Measurements from ENCODE around the gene C12orf43. TPM values are rescaled to one million over a fixed set of nuclear protein-coding genes. Genes with fewer than 3 reads are reported as not detected.

Gene C12orf43
- total RNA-seq, 4 donors from 2014 or later, result 7.0 to 32.2 (median 18.0) TPM

DNA sequence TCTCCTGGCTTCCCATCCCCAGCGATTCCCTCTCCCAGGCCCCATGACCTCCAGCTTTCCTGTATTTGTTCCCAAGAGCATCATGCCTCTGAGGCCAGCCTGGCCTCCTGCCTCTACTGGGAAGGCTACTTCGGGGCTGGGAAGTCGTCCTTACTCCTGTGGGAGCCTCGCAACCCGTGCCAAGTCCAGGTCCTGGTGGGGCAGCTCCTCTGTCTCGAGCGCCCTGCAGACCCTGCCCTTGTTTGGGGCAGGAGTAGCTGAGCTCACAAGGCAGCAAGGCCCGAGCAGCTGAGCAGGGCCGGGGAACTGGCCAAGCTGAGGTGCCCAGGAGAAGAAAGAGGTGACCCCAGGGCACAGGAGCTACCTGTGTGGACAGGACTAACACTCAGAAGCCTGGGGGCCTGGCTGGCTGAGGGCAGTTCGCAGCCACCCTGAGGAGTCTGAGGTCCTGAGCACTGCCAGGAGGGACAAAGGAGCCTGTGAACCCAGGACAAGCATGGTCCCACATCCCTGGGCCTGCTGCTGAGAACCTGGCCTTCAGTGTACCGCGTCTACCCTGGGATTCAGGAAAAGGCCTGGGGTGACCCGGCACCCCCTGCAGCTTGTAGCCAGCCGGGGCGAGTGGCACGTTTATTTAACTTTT lies 14.3 kb downstream of the C12orf43 start:
- no peak overlapping the region for H3K27ac ChIP-seq
- no peak for DNase-seq
- H3K36me3 ChIP-seq, result peaks cover 0 to 5% (median 0%) of the 10 kb centered on the region in 4 donors
- 89% methylated on average over 16 of the region's 16 CpGs; no CpG with 5 or more reads in 1 of the 2 donors for WGBS, 2 donors (ENCODE audit: low coverage in 1 of 2)
- intact Hi-C loops (cut with DNase I; ENCODE audit: low total_unique reads), result no loop called here
- no peaks in the 10 kb centered on the region for H3K9me3 ChIP-seq
- H3K4me1 ChIP-seq, result no peaks in the 10 kb centered on the region
- H3K27me3 ChIP-seq, result no peaks in the 10 kb centered on the region
- TF ChIP-seq POLR2A (IDR thresholded peaks at IDR 0.05) (no peak), EP300 (IDR thresholded peaks at IDR 0.05; ENCODE audit: low read depth) (no peak), POLR2AphosphoS5 (IDR thresholded peaks at IDR 0.05) (no peak)
- TF ChIP-seq, protein P1, sequence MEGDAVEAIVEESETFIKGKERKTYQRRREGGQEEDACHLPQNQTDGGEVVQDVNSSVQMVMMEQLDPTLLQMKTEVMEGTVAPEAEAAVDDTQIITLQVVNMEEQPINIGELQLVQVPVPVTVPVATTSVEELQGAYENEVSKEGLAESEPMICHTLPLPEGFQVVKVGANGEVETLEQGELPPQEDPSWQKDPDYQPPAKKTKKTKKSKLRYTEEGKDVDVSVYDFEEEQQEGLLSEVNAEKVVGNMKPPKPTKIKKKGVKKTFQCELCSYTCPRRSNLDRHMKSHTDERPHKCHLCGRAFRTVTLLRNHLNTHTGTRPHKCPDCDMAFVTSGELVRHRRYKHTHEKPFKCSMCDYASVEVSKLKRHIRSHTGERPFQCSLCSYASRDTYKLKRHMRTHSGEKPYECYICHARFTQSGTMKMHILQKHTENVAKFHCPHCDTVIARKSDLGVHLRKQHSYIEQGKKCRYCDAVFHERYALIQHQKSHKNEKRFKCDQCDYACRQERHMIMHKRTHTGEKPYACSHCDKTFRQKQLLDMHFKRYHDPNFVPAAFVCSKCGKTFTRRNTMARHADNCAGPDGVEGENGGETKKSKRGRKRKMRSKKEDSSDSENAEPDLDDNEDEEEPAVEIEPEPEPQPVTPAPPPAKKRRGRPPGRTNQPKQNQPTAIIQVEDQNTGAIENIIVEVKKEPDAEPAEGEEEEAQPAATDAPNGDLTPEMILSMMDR (IDR thresholded peaks at IDR 0.05), result no peak
- in situ Hi-C loops (cut with MboI; ENCODE audit: low pct_ligation_motif_present in 1 of 4, low pct_unique_long_range_greater_than_20kb in 1 of 4, low sequenced_read_pairs in 3 of 4), result no loop called here
- H3K4me3 ChIP-seq, result no peak overlapping the region

DNA sequence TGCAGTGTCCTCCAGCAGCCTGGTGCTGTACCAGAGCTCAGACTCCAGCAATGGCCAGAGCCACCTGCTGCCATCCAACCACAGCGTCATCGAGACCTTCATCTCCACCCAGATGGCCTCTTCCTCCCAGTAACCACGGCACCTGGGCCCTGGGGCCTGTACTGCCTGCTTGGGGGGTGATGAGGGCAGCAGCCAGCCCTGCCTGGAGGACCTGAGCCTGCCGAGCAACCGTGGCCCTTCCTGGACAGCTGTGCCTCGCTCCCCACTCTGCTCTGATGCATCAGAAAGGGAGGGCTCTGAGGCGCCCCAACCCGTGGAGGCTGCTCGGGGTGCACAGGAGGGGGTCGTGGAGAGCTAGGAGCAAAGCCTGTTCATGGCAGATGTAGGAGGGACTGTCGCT lies 15.2 kb downstream of the C12orf43 start:
- H3K9me3 ChIP-seq, result no peaks in the 10 kb centered on the region
- intact Hi-C loops (cut with DNase I; ENCODE audit: low total_unique reads) (no loop called here), in situ Hi-C loops (cut with MboI; ENCODE audit: low pct_ligation_motif_present in 1 of 4, low pct_unique_long_range_greater_than_20kb in 1 of 4, low sequenced_read_pairs in 3 of 4) (no loop called here)
- no peaks in the 10 kb centered on the region for H3K4me1 ChIP-seq
- no peak for DNase-seq
- no peak overlapping the region for H3K27ac ChIP-seq
- TF ChIP-seq POLR2A (IDR thresholded peaks at IDR 0.05), result no peak
- TF ChIP-seq POLR2AphosphoS5 (IDR thresholded peaks at IDR 0.05), result no peak
- TF ChIP-seq, protein P1 (IDR thresholded peaks at IDR 0.05), result no peak
- no peak for TF ChIP-seq EP300 (IDR thresholded peaks at IDR 0.05; ENCODE audit: low read depth)
- H3K4me3 ChIP-seq, result no peak overlapping the region
- 84% methylated on average over 8 of the region's 11 CpGs; no CpG with 5 or more reads in 1 of the 2 donors for WGBS, 2 donors (ENCODE audit: low coverage in 1 of 2)
- H3K36me3 ChIP-seq, result peaks cover 0 to 5% (median 0%) of the 10 kb centered on the region in 4 donors
- no peaks in the 10 kb centered on the region for H3K27me3 ChIP-seq

DNA sequence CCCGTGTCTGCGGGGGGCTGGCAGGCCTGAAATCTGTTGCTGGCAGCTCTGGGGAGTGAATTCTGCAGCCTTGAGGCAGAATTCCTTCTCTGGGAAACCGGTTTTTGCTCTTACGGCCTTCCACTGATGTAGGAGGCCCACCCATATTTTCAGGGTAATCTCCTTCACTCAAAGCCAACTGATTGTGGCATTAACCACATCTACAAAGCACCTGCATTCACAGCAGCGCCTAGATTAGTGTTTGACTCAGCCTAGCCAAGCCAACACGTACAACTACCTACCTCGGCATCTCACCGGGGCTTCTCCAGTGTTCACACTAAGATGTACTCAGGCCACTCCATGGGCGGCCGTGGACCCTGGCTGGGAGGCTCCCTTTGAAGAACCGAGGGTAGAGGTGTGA lies 15.8 kb downstream of the C12orf43 start:
- H3K27me3 ChIP-seq, result no peaks in the 10 kb centered on the region
- no peaks in the 10 kb centered on the region for H3K9me3 ChIP-seq
- WGBS, 2 donors (ENCODE audit: low coverage in 1 of 2), result 78% methylated on average over 11 of the region's 11 CpGs; no CpG with 5 or more reads in 1 of the 2 donors
- no peak overlapping the region for H3K4me3 ChIP-seq
- H3K36me3 ChIP-seq, result peaks cover 0 to 5% (median 0%) of the 10 kb centered on the region in 4 donors
- no peaks in the 10 kb centered on the region for H3K4me1 ChIP-seq
- intact Hi-C loops (cut with DNase I; ENCODE audit: low total_unique reads), result no loop called here
- in situ Hi-C loops (cut with MboI; ENCODE audit: low pct_ligation_motif_present in 1 of 4, low pct_unique_long_range_greater_than_20kb in 1 of 4, low sequenced_read_pairs in 3 of 4), result no loop called here
- DNase-seq, result no peak
- TF ChIP-seq POLR2AphosphoS5 (IDR thresholded peaks at IDR 0.05) (no peak), POLR2A (IDR thresholded peaks at IDR 0.05) (no peak), EP300 (IDR thresholded peaks at IDR 0.05; ENCODE audit: low read depth) (no peak)
- TF ChIP-seq, protein P1 (IDR thresholded peaks at IDR 0.05), result no peak
- H3K27ac ChIP-seq, result no peak overlapping the region

DNA sequence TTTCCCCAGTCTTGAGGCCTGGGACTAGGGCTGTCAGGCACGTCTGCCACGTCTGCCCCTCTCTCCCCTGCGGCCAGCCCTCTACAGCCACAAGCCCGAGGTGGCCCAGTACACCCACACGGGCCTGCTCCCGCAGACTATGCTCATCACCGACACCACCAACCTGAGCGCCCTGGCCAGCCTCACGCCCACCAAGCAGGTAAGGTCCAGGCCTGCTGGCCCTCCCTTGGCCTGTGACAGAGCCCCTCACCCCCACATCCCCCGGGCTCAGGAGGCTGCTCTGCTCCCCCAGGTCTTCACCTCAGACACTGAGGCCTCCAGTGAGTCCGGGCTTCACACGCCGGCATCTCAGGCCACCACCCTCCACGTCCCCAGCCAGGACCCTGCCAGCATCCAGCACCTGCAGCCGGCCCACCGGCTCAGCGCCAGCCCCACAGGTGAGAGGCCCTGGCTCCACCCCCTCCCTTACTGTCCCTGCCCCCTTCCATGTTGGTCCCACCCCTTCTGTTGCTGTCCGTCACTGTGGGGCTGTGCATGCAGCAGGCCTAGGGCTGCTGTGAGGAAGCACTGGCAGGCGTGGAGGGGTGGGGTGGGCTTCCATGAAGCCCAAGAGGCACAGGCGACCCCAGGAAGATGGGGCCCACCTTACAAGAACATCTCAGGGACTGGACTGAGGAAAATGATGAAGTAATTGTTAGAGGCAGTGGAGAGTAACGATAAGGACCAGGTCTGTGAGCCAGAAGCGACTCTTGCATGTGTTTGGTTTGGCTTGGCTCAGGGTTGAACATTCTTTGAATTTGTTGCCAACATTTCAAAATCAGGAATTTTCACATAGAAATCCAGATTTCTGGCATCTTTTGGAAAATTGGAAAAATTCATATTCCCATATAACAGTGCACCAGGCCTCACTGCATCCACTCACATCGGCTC lies 16.8 kb downstream of the C12orf43 start:
- Histone ChIP-seq H3K4me3 (no peak overlapping the region), H3K27ac (no peak overlapping the region), H3K36me3 (peaks cover 0 to 5% (median 0%) of the 10 kb centered on the region in 4 donors), H3K4me1 (no peaks in the 10 kb centered on the region), H3K9me3 (no peaks in the 10 kb centered on the region), H3K27me3 (no peaks in the 10 kb centered on the region)
- DNase-seq, result no peak
- no peak for TF ChIP-seq POLR2AphosphoS5 (IDR thresholded peaks at IDR 0.05)
- in situ Hi-C loops (cut with MboI; ENCODE audit: low pct_ligation_motif_present in 1 of 4, low pct_unique_long_range_greater_than_20kb in 1 of 4, low sequenced_read_pairs in 3 of 4), result no loop called here
- intact Hi-C loops (cut with DNase I; ENCODE audit: low total_unique reads), result no loop called here
- 68 to 77% methylated on average over 5 to 22 of the region's 23 CpGs for WGBS, 2 donors (ENCODE audit: low coverage in 1 of 2)
